ENCODE results near the gene INSL3. TPM values are rescaled to one million over a fixed set of nuclear protein-coding genes. Genes with fewer than 3 reads are reported as not detected.

The INSL3 gene
- total and polyA plus RNA-seq, 2 of the 13 experiments (the other 11 are each of a cell fraction or from before 2014, with no cell fraction given), result 0.30 TPM; not detected in 1

GRCh38 chr19:17796013-17796837, 25.1 kb downstream of the INSL3 start (continued):
- TF ChIP-seq ZNF235 (CRISPR knock-in tag; IDR thresholded peaks at IDR 0.05; ENCODE audit: borderline replicate concordance) (no peak), RAD21 (CRISPR knock-in tag; IDR thresholded peaks at IDR 0.05) (no peak), NR2F2 (IDR thresholded peaks at IDR 0.05; ENCODE audit: borderline replicate concordance, low read depth) (no peak), ZNF800 (CRISPR knock-in tag; IDR thresholded peaks at IDR 0.05) (no peak), AGO2 (optimal IDR thresholded peaks at IDR 0.05; ENCODE audit: low read depth, low read length) (no peak), RERE (CRISPR knock-in tag; IDR thresholded peaks at IDR 0.05; ENCODE audit: low read depth) (no peak), SRF (IDR thresholded peaks at IDR 0.05; ENCODE audit: low read depth, low read length) (no peak), ZNF282 (IDR thresholded peaks at IDR 0.05; ENCODE audit: partially characterized antibody) (no peak), TCF7 (IDR thresholded peaks at IDR 0.05; ENCODE audit: low read depth) (no peak), CEBPZ (IDR thresholded peaks at IDR 0.05; ENCODE audit: low read length) (no peak), NONO (IDR thresholded peaks at IDR 0.05) (no peak), NONO (CRISPR knock-in tag; conservative IDR thresholded peaks at IDR 0.05) (no peak), RARA (CRISPR knock-in tag; IDR thresholded peaks at IDR 0.05) (peak; percentile 72), ZSCAN5A (CRISPR knock-in tag; IDR thresholded peaks at IDR 0.05; ENCODE audit: borderline replicate concordance) (no peak), ZNF7 (CRISPR knock-in tag; IDR thresholded peaks at IDR 0.05) (no peak)
